B cell (primary cell): ENCODE measurements around the gene CCKAR. TPM values are rescaled to one million over a fixed set of nuclear protein-coding genes. Genes with fewer than 3 reads are reported as not detected.

Experiments used
- ATAC-seq: fragments of 200-7000 bp; cut with Tn5 transposase; one replicate; pipeline ENCODE4 v1.10.0; 2021; ENCODE audit warnings: low read depth, mild to moderate bottlenecking, moderate number of reproducible peaks, moderate library complexity
- CTCF ChIA-PET: fragments of 350-600 bp; sonication (Branson Sonifier 250); formaldehyde crosslinking; loops from one replicate; lab custom pipeline; 2021; ENCODE audit warnings: antibody characterized with exemption, inconsistent platforms; lab: Charles Lee
- POLR2A ChIA-PET: fragments of 350-600 bp; sonication (Branson Sonifier 250); formaldehyde crosslinking; loops from one replicate; lab custom pipeline; 2021; ENCODE audit warnings: antibody characterized with exemption; lab: Charles Lee
- DNase-seq: peaks from one replicate; pipeline ENCODE4 v3.0.0; 2013
- H2AFZ ChIP-seq: 2 replicates; pipeline ENCODE4 v1.6.1; 2012; ENCODE audit warnings: mild to moderate bottlenecking, low read depth, low read length; ENCODE audit not compliant: insufficient read depth, poor library complexity, severe bottlenecking
- H3K27ac ChIP-seq, 2 donors: 1 replicate in 1 of 2; 2 replicates in 1 of 2; pipeline ENCODE4 v1.5.1; 2012 to 2013; ENCODE audit warnings: low read length in 2 of 2, mild to moderate bottlenecking in 2 of 2, moderate library complexity in 1 of 2
- H3K27me3 ChIP-seq, 4 experiments: fragments of 200-600 bp in 1 of 4; sonication (generic) in 1 of 4; replicated peaks in 1 of 4; 1 replicate in 2 of 4; 2 replicates in 2 of 4; pipeline versions ENCODE4 v1.6.1 to v1.7.0; 2013 to 2016; ENCODE audit warnings: low read length in 3 of 4, mild to moderate bottlenecking in 2 of 4, mixed read lengths in 1 of 4, moderate library complexity in 1 of 4; ENCODE audit not compliant: insufficient read depth in 4 of 4, control insufficient read depth in 3 of 4; ENCODE audit errors: control extremely low read depth in 1 of 4
- H3K36me3 ChIP-seq, 2 experiments: replicated peaks in 1 of 2; 1 replicate in 1 of 2; 2 replicates in 1 of 2; pipeline versions ENCODE4 v1.6.1 to v1.7.1; 2013; ENCODE audit warnings: low read length in 1 of 2; ENCODE audit not compliant: insufficient read depth in 2 of 2, control insufficient read depth in 1 of 2; ENCODE audit errors: control extremely low read depth in 1 of 2, extremely low read depth in 1 of 2
- H3K4me1 ChIP-seq, 2 donors: fragments of 200-600 bp in 1 of 2; sonication (generic) in 1 of 2; 1 replicate in 1 of 2; 2 replicates in 1 of 2; pipeline versions ENCODE4 v1.5.1 to v1.6.1; 2013 to 2017; ENCODE audit warnings: low read length in 2 of 2; ENCODE audit not compliant: control insufficient read depth in 2 of 2, insufficient read depth in 2 of 2
- H3K4me2 ChIP-seq: replicated peaks from 2 replicates; pipeline ENCODE3; 2012; ENCODE audit warnings: mild to moderate bottlenecking, low read depth, low read length; ENCODE audit not compliant: poor library complexity, severe bottlenecking
- H3K4me3 ChIP-seq, 5 experiments: fragments of 200-600 bp in 1 of 5; sonication (generic) in 1 of 5; 1 replicate in 3 of 5; 2 replicates in 2 of 5; pipeline versions ENCODE4 v1.5.1 to v1.7.0; 2011 to 2016; ENCODE audit warnings: low read length in 4 of 5, mild to moderate bottlenecking in 4 of 5, low read depth in 2 of 5, control low read depth in 1 of 5, moderate library complexity in 1 of 5; ENCODE audit not compliant: insufficient read depth in 1 of 5; ENCODE audit errors: control extremely low read depth in 1 of 5, extremely low read depth in 1 of 5
- H3K79me2 ChIP-seq: fragments of 200-600 bp; sonication (generic); one replicate; pipeline ENCODE4 v1.6.0; 2016; ENCODE audit warnings: low read length; ENCODE audit not compliant: control insufficient read depth, insufficient read depth
- H3K9ac ChIP-seq: fragments of 200-600 bp; sonication (generic); 2 replicates; pipeline ENCODE4 v1.6.1; 2017; ENCODE audit warnings: mild to moderate bottlenecking, low read length, moderate library complexity
- H3K9me3 ChIP-seq, 3 donors: one replicate each; pipeline versions ENCODE4 v1.6.1 to v1.7.1; 2013; ENCODE audit warnings: low read length in 2 of 3; ENCODE audit not compliant: control insufficient read depth in 2 of 3, insufficient read depth in 1 of 3; ENCODE audit errors: control extremely low read depth in 1 of 3
- H4K20me1 ChIP-seq: 2 replicates; pipeline ENCODE4 v1.6.0; 2012; ENCODE audit warnings: mild to moderate bottlenecking, low read length; ENCODE audit not compliant: insufficient read depth, control insufficient read depth, poor library complexity, severe bottlenecking
- H3K27ac Mint-ChIP-seq: one replicate; pipeline ENCODE4 v1.8.0; 2021; ENCODE audit warnings: mixed read lengths
- H3K27me3 Mint-ChIP-seq: one replicate; pipeline ENCODE4 v1.8.0; 2021; ENCODE audit warnings: mixed read lengths
- H3K4me1 Mint-ChIP-seq: one replicate; pipeline ENCODE4 v1.8.0; 2021; ENCODE audit warnings: mixed read lengths
- H3K4me3 Mint-ChIP-seq: one replicate; pipeline ENCODE4 v1.8.0; 2021; ENCODE audit warnings: mixed read lengths
- H3K9me3 Mint-ChIP-seq: one replicate; pipeline ENCODE4 v1.8.0; 2022; ENCODE audit warnings: mixed read lengths; ENCODE audit not compliant: insufficient read depth
- EZH2 ChIP-seq: IDR thresholded peaks from 2 replicates; pipeline ENCODE4 v1.6.1; 2012; ENCODE audit warnings: borderline replicate concordance, low read depth, mild to moderate bottlenecking, moderate library complexity, low read length; ENCODE audit not compliant: insufficient read depth, poor library complexity, severe bottlenecking
- WGBS: methylation state at CpG from one replicate; pipeline ENCODE4 v1.1.5; 2013; ENCODE audit warnings: missing lambda C conversion rate; ENCODE audit not compliant: insufficient coverage; 5-methylcytosine and 5-hydroxymethylcytosine counted together
- intact Hi-C: fragments of 100-400 bp; cut with micrococcal nuclease; formaldehyde crosslinking; loops from one replicate; pipeline ENCODE4 v1.10.0; 2022
- polyA plus RNA-seq: library from polyadenylated mRNA; depleted of rRNA; stranded (reverse); fragments of >200 nt; gene quantifications from 2 replicates; pipeline ENCODE4 v1.2.3, GENCODE V29; 2012
- total RNA-seq, 2 donors: library from RNA; stranded (reverse); fragments of 120-200 nt in 1 of 2; gene quantifications; 1 replicate in 1 of 2; 2 replicates in 1 of 2; pipeline versions ENCODE4 v1.2.3 to v1.2.4, GENCODE V29; 2013 to 2022
- TF ChIP-seq, protein P1 (sequence below): fragments of 200-600 bp; IDR thresholded peaks from one replicate; pipeline ENCODE4 v1.8.0; 2022; ENCODE audit warnings: antibody characterized with exemption, mild to moderate bottlenecking

Gene CCKAR
- total and polyA plus RNA-seq, 2 donors (not counting 1 experiment from before 2014, with no cell fraction given), result not detected

DNA sequence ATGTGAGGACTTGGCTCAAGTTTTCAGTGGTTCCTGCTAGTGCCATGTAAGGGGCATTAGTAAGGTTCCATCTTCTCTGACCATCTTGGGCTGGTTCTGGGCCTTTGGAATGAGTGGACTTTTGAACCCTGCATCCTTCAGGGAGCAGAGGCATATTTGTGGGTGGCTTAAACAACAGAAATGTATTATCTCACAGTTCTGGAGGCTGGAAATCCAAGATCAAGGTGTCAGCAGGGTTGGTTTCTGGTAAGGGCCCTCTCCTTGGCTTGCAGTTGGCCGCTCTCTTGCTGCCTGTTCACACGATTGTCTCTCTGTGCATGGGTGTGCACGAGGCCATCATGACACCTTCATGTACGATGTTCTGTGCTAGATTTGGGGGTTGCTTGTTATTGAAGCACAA, 21.3 kb downstream of the CCKAR start:
- H3K4me1 Mint-ChIP-seq, result no peaks in the 10 kb centered on the region
- no peak overlapping the region for H3K9ac ChIP-seq
- DNase-seq, result no peak
- H3K9me3 Mint-ChIP-seq, result no peaks in the 10 kb centered on the region
- H3K9me3 ChIP-seq, result peaks cover 0 to 3% (median 2%) of the 10 kb centered on the region in 3 donors
- peaks cover 0 to 7% (median 0%) of the 10 kb centered on the region in 4 experiments for H3K27me3 ChIP-seq
- intact Hi-C loops, result no loop called here
- H3K4me2 ChIP-seq, result no peak overlapping the region
- no peak overlapping the region for H3K4me3 ChIP-seq
- no peak overlapping the region for H2AFZ ChIP-seq
- H4K20me1 ChIP-seq, result no peaks in the 10 kb centered on the region
- no peak overlapping the region for H3K27ac Mint-ChIP-seq
- ChIA-PET CTCF (no interaction called here), POLR2A (no interaction called here)
- H3K79me2 ChIP-seq, result no peaks in the 10 kb centered on the region
- WGBS, result 68% methylated on average over 4 of the region's 4 CpGs
- H3K4me3 Mint-ChIP-seq, result no peak overlapping the region
- TF ChIP-seq EZH2, result no peak
- TF ChIP-seq, protein P1, sequence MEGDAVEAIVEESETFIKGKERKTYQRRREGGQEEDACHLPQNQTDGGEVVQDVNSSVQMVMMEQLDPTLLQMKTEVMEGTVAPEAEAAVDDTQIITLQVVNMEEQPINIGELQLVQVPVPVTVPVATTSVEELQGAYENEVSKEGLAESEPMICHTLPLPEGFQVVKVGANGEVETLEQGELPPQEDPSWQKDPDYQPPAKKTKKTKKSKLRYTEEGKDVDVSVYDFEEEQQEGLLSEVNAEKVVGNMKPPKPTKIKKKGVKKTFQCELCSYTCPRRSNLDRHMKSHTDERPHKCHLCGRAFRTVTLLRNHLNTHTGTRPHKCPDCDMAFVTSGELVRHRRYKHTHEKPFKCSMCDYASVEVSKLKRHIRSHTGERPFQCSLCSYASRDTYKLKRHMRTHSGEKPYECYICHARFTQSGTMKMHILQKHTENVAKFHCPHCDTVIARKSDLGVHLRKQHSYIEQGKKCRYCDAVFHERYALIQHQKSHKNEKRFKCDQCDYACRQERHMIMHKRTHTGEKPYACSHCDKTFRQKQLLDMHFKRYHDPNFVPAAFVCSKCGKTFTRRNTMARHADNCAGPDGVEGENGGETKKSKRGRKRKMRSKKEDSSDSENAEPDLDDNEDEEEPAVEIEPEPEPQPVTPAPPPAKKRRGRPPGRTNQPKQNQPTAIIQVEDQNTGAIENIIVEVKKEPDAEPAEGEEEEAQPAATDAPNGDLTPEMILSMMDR, result no peak
- H3K4me1 ChIP-seq, result no peaks in the 10 kb centered on the region
- ATAC-seq, result no peak
- H3K27me3 Mint-ChIP-seq, result peaks cover 18% of the 10 kb centered on the region
- H3K27ac ChIP-seq, result no peak overlapping the region
- H3K36me3 ChIP-seq, result no peaks in the 10 kb centered on the region

DNA sequence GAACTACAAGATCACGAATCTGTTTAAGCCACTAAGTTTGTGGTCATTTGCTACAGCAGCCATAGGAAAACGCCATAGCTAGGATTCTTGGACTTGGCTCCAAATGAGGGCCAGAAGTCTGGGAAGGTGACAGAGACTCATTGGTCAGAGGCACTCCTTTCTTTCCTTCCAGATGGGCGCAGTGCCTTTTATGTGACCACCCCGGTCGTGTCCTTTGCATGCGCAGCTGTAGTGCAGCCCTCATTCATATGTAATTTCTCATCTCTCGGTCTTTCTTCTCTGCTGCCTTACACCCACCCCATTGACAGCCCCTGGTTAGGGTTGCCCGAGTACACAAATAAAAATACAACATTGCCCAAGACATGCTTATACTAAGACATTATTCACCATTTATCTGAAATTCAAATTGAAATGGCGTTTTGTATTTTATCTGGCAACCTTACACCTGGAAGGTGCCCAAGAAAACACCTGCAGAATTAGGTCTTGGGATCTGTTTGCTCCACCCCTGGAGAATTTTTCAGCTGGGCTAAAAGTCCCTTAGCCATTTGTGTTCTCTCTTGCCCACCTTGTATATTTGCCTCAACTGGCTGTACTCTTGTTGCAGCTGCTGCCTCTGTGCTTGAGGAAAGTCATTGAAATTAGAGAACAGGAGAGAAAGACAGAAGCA, 21.9 kb downstream of the CCKAR start:
- Histone ChIP-seq H3K79me2 (no peaks in the 10 kb centered on the region), H3K36me3 (no peaks in the 10 kb centered on the region), H4K20me1 (no peaks in the 10 kb centered on the region), H3K4me3 (no peak overlapping the region), H3K4me2 (no peak overlapping the region), H3K4me1 (no peaks in the 10 kb centered on the region), H3K27ac (no peak overlapping the region), H3K9me3 (peaks cover 0 to 3% (median 2%) of the 10 kb centered on the region in 3 donors), H2AFZ (no peak overlapping the region), H3K27me3 (peaks cover 0 to 7% (median 0%) of the 10 kb centered on the region in 4 experiments), H3K9ac (no peak overlapping the region)
- DNase-seq, result no peak
- ChIA-PET CTCF (no interaction called here), POLR2A (no interaction called here)
- no peak overlapping the region for H3K27ac Mint-ChIP-seq
- no peaks in the 10 kb centered on the region for H3K9me3 Mint-ChIP-seq
- ATAC-seq, result no peak
- WGBS, result 92% methylated on average over 8 of the region's 9 CpGs
- H3K4me3 Mint-ChIP-seq, result no peak overlapping the region
- no peaks in the 10 kb centered on the region for H3K4me1 Mint-ChIP-seq
- peaks cover 14% of the 10 kb centered on the region for H3K27me3 Mint-ChIP-seq
- intact Hi-C loops, result no loop called here
- no peak for TF ChIP-seq EZH2
- TF ChIP-seq, protein P1, result no peak
